B cell (primary cell): Measurements from ENCODE around the gene CCDC39. TPM values are rescaled to one million over a fixed set of nuclear protein-coding genes. Genes with fewer than 3 reads are reported as not detected.
A peak's percentile ranks its signal among the peaks of the same experiment; 100 is the strongest.

Experiments
- ATAC-seq: fragments of 200-7000 bp; cut with Tn5 transposase; one replicate; pipeline ENCODE4 v1.10.0; 2021; ENCODE audit warnings: low read depth, mild to moderate bottlenecking, moderate number of reproducible peaks, moderate library complexity
- CTCF ChIA-PET: fragments of 350-600 bp; sonication (Branson Sonifier 250); formaldehyde crosslinking; loops from one replicate; lab custom pipeline; 2021; ENCODE audit warnings: antibody characterized with exemption, inconsistent platforms; lab: Charles Lee
- POLR2A ChIA-PET: fragments of 350-600 bp; sonication (Branson Sonifier 250); formaldehyde crosslinking; loops from one replicate; lab custom pipeline; 2021; ENCODE audit warnings: antibody characterized with exemption; lab: Charles Lee
- DNase-seq: peaks from one replicate; pipeline ENCODE4 v3.0.0; 2013
- H2AFZ ChIP-seq: 2 replicates; pipeline ENCODE4 v1.6.1; 2012; ENCODE audit warnings: mild to moderate bottlenecking, low read depth, low read length; ENCODE audit not compliant: insufficient read depth, poor library complexity, severe bottlenecking
- H3K27ac ChIP-seq, 2 donors: 1 replicate in 1 of 2; 2 replicates in 1 of 2; pipeline ENCODE4 v1.5.1; 2012 to 2013; ENCODE audit warnings: low read length in 2 of 2, mild to moderate bottlenecking in 2 of 2, moderate library complexity in 1 of 2
- H3K27me3 ChIP-seq, 4 experiments: fragments of 200-600 bp in 1 of 4; sonication (generic) in 1 of 4; replicated peaks in 1 of 4; 1 replicate in 2 of 4; 2 replicates in 2 of 4; pipeline versions ENCODE4 v1.6.1 to v1.7.0; 2013 to 2016; ENCODE audit warnings: low read length in 3 of 4, mild to moderate bottlenecking in 2 of 4, mixed read lengths in 1 of 4, moderate library complexity in 1 of 4; ENCODE audit not compliant: insufficient read depth in 4 of 4, control insufficient read depth in 3 of 4; ENCODE audit errors: control extremely low read depth in 1 of 4
- H3K36me3 ChIP-seq, 2 experiments: replicated peaks in 1 of 2; 1 replicate in 1 of 2; 2 replicates in 1 of 2; pipeline versions ENCODE4 v1.6.1 to v1.7.1; 2013; ENCODE audit warnings: low read length in 1 of 2; ENCODE audit not compliant: insufficient read depth in 2 of 2, control insufficient read depth in 1 of 2; ENCODE audit errors: control extremely low read depth in 1 of 2, extremely low read depth in 1 of 2
- H3K4me1 ChIP-seq, 2 donors: fragments of 200-600 bp in 1 of 2; sonication (generic) in 1 of 2; 1 replicate in 1 of 2; 2 replicates in 1 of 2; pipeline versions ENCODE4 v1.5.1 to v1.6.1; 2013 to 2017; ENCODE audit warnings: low read length in 2 of 2; ENCODE audit not compliant: control insufficient read depth in 2 of 2, insufficient read depth in 2 of 2
- H3K4me2 ChIP-seq: replicated peaks from 2 replicates; pipeline ENCODE3; 2012; ENCODE audit warnings: mild to moderate bottlenecking, low read depth, low read length; ENCODE audit not compliant: poor library complexity, severe bottlenecking
- H3K4me3 ChIP-seq, 5 experiments: fragments of 200-600 bp in 1 of 5; sonication (generic) in 1 of 5; 1 replicate in 3 of 5; 2 replicates in 2 of 5; pipeline versions ENCODE4 v1.5.1 to v1.7.0; 2011 to 2016; ENCODE audit warnings: low read length in 4 of 5, mild to moderate bottlenecking in 4 of 5, low read depth in 2 of 5, control low read depth in 1 of 5, moderate library complexity in 1 of 5; ENCODE audit not compliant: insufficient read depth in 1 of 5; ENCODE audit errors: control extremely low read depth in 1 of 5, extremely low read depth in 1 of 5
- H3K79me2 ChIP-seq: fragments of 200-600 bp; sonication (generic); one replicate; pipeline ENCODE4 v1.6.0; 2016; ENCODE audit warnings: low read length; ENCODE audit not compliant: control insufficient read depth, insufficient read depth
- H3K9ac ChIP-seq: fragments of 200-600 bp; sonication (generic); 2 replicates; pipeline ENCODE4 v1.6.1; 2017; ENCODE audit warnings: mild to moderate bottlenecking, low read length, moderate library complexity
- H3K9me3 ChIP-seq, 3 donors: one replicate each; pipeline versions ENCODE4 v1.6.1 to v1.7.1; 2013; ENCODE audit warnings: low read length in 2 of 3; ENCODE audit not compliant: control insufficient read depth in 2 of 3, insufficient read depth in 1 of 3; ENCODE audit errors: control extremely low read depth in 1 of 3
- H4K20me1 ChIP-seq: 2 replicates; pipeline ENCODE4 v1.6.0; 2012; ENCODE audit warnings: mild to moderate bottlenecking, low read length; ENCODE audit not compliant: insufficient read depth, control insufficient read depth, poor library complexity, severe bottlenecking
- H3K27ac Mint-ChIP-seq: one replicate; pipeline ENCODE4 v1.8.0; 2021; ENCODE audit warnings: mixed read lengths
- H3K27me3 Mint-ChIP-seq: one replicate; pipeline ENCODE4 v1.8.0; 2021; ENCODE audit warnings: mixed read lengths
- H3K4me1 Mint-ChIP-seq: one replicate; pipeline ENCODE4 v1.8.0; 2021; ENCODE audit warnings: mixed read lengths
- H3K4me3 Mint-ChIP-seq: one replicate; pipeline ENCODE4 v1.8.0; 2021; ENCODE audit warnings: mixed read lengths
- H3K9me3 Mint-ChIP-seq: one replicate; pipeline ENCODE4 v1.8.0; 2022; ENCODE audit warnings: mixed read lengths; ENCODE audit not compliant: insufficient read depth
- EZH2 ChIP-seq: IDR thresholded peaks from 2 replicates; pipeline ENCODE4 v1.6.1; 2012; ENCODE audit warnings: borderline replicate concordance, low read depth, mild to moderate bottlenecking, moderate library complexity, low read length; ENCODE audit not compliant: insufficient read depth, poor library complexity, severe bottlenecking
- WGBS: methylation state at CpG from one replicate; pipeline ENCODE4 v1.1.5; 2013; ENCODE audit warnings: missing lambda C conversion rate; ENCODE audit not compliant: insufficient coverage; 5-methylcytosine and 5-hydroxymethylcytosine counted together
- intact Hi-C: fragments of 100-400 bp; cut with micrococcal nuclease; formaldehyde crosslinking; loops from one replicate; pipeline ENCODE4 v1.10.0; 2022
- polyA minus RNA-seq: library from RNA; depleted of rRNA, polyadenylated mRNA; stranded (reverse); fragments of >200 nt; gene quantifications from 2 replicates; pipeline ENCODE4 v1.2.3, GENCODE V29; 2012
- polyA plus RNA-seq: library from polyadenylated mRNA; depleted of rRNA; stranded (reverse); fragments of >200 nt; gene quantifications from 2 replicates; pipeline ENCODE4 v1.2.3, GENCODE V29; 2012
- total RNA-seq, 2 donors: library from RNA; stranded (reverse); fragments of 120-200 nt in 1 of 2; gene quantifications; 1 replicate in 1 of 2; 2 replicates in 1 of 2; pipeline versions ENCODE4 v1.2.3 to v1.2.4, GENCODE V29; 2013 to 2022
- TF ChIP-seq, protein P1 (sequence below): fragments of 200-600 bp; IDR thresholded peaks from one replicate; pipeline ENCODE4 v1.8.0; 2022; ENCODE audit warnings: antibody characterized with exemption, mild to moderate bottlenecking

CCDC39 gene
- total RNA-seq (not detected in 2 replicates), polyA plus RNA-seq (not detected in 2 replicates), polyA minus RNA-seq (not detected in 2 replicates)
- total RNA-seq (2013), result 0.12 TPM

DNA sequence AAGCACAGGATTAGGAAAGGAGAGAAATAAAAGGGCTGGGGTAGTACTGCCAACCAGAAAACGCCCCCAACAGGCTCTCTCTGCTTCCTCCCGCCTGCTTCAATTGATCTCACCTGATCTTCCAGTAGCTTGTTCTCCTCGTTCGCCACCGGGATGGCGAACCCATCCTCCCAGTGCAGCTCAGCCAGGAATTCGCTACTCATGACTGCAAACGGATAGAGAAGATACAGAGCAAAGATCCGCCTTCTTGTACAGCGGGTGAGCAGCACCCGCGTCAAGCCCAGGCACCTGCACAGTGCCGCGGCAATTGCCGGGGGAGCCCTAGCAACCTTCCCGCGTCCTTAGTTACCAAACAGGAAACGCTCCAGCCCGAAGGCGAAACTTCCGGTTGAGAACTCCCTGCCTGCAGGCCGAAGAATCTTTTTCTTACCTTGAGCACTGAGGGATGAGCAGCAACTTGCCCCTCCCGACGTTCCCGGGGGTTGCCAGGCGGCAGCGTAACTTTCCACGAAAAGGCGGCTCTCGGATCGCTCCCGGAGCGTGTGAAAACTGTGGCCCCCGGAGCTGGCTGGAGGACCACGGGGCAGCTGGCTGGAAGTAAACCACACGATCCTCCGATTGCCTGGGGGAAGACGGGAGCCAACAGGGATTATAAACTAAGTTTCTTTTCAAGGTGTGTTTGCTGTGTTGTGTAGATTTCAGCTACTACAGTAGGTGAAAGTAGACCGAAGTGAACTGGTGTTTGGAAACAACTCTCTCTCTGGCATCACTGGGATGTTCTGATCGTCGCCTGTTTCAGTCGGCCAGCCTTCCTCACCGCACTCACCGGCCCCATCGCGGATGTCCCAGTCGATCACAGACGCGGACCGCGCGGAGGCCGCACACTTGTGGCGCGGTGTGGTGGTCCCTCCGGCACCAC lies at the start of gene CCDC39:
CCDC39 (minus strand) TSS at position 312 of the 919 bp plus-strand sequence; CDS start at position 203, 109 bp downstream.
- ATAC-seq, result peak; percentile 74

More for the DNA sequence above, at the start of gene CCDC39:
- Histone ChIP-seq H2AFZ (peak within 1 kb of the TSS; percentile 64), H3K9ac (peak within 1 kb of the TSS; percentile 60), H3K4me3 (peak within 1 kb of the TSS; percentile 28 to 59 (median 43)), H3K4me1 (peaks cover 17 to 23% of the 10 kb centered on the region in 2 donors), H3K36me3 (no peaks in the 10 kb centered on the region), H3K27ac (no peak within 1 kb of the TSS), H3K4me2 (peak within 1 kb of the TSS; percentile 76), H3K9me3 (peaks cover 0 to 15% (median 2%) of the 10 kb centered on the region in 3 donors), H3K27me3 (peaks cover 0 to 32% (median 25%) of the 10 kb centered on the region in 4 experiments), H3K79me2 (no peaks in the 10 kb centered on the region), H4K20me1 (no peaks in the 10 kb centered on the region)
- intact Hi-C loops, result no loop called here
- POLR2A ChIA-PET, result no interaction called here
- WGBS, result 2% methylated on average over 54 of the region's 56 CpGs
- CTCF ChIA-PET, result no interaction called here
- Mint-ChIP-seq H3K9me3 (no peaks in the 10 kb centered on the region), H3K4me1 (peaks cover 18% of the 10 kb centered on the region), H3K27me3 (peaks cover 55% of the 10 kb centered on the region), H3K27ac (peak within 1 kb of the TSS; percentile 51), H3K4me3 (peak within 1 kb of the TSS; percentile 83)
- TF ChIP-seq, protein P1, sequence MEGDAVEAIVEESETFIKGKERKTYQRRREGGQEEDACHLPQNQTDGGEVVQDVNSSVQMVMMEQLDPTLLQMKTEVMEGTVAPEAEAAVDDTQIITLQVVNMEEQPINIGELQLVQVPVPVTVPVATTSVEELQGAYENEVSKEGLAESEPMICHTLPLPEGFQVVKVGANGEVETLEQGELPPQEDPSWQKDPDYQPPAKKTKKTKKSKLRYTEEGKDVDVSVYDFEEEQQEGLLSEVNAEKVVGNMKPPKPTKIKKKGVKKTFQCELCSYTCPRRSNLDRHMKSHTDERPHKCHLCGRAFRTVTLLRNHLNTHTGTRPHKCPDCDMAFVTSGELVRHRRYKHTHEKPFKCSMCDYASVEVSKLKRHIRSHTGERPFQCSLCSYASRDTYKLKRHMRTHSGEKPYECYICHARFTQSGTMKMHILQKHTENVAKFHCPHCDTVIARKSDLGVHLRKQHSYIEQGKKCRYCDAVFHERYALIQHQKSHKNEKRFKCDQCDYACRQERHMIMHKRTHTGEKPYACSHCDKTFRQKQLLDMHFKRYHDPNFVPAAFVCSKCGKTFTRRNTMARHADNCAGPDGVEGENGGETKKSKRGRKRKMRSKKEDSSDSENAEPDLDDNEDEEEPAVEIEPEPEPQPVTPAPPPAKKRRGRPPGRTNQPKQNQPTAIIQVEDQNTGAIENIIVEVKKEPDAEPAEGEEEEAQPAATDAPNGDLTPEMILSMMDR, result no peak
- TF ChIP-seq EZH2, result no peak
- peak; percentile 60 for DNase-seq
